HEK293 (cell line): ENCODE results near the gene GALNT9.
A peak's percentile ranks its signal among the peaks of the same experiment; 100 is the strongest.

Experiments
- CTCF ChIA-PET: fragments of 350-600 bp; formaldehyde crosslinking; extraction: SDS; loops from one replicate; lab custom pipeline; 2021; ENCODE audit warnings: antibody characterized with exemption; lab: Yijun Ruan, JAX
- POLR2A ChIA-PET: fragments of 300-600 bp; formaldehyde crosslinking; extraction: SDS; loops from one replicate; lab custom pipeline; 2020; ENCODE audit warnings: antibody characterized with exemption, inconsistent platforms; lab: Yijun Ruan, JAX
- H3K27ac ChIP-seq: fragments of 200-500 bp; sonication (Bioruptor generic); 2 replicates; pipeline ENCODE4 v1.5.1; 2014; ENCODE audit warnings: low read depth, low read length, control low read depth, inconsistent platforms; ENCODE audit errors: extremely low read depth
- H3K36me3 ChIP-seq, 2 experiments: fragments of 200-500 bp in 1 of 2; sonication (Bioruptor generic) in 1 of 2; 1 replicate in 1 of 2; 2 replicates in 1 of 2; pipeline ENCODE4 v1.5.1; 2014 to 2017; ENCODE audit warnings: inconsistent platforms in 2 of 2, low read length in 2 of 2; ENCODE audit not compliant: control insufficient read depth in 2 of 2, insufficient read depth in 1 of 2
- H3K4me1 ChIP-seq: fragments of 200-500 bp; sonication (Bioruptor generic); 2 replicates; pipeline ENCODE4 v1.5.1; 2014; ENCODE audit warnings: mild to moderate bottlenecking, low read length, inconsistent platforms; ENCODE audit not compliant: control insufficient read depth, insufficient read depth
- H3K4me3 ChIP-seq: 2 replicates; pipeline ENCODE4 v1.5.1; 2011; ENCODE audit warnings: low read depth, mild to moderate bottlenecking, control low read depth, low read length, moderate library complexity
- H3K9me3 ChIP-seq: fragments of 200-500 bp; sonication (Bioruptor generic); 2 replicates; pipeline ENCODE4 v1.5.1; 2014; ENCODE audit warnings: low read depth, low read length, inconsistent platforms; ENCODE audit not compliant: control insufficient read depth, insufficient read depth
- BCL6B ChIP-seq: fragments of 450-650 bp; formaldehyde crosslinking; IDR thresholded peaks from 2 replicates; pipeline ENCODE4 v1.5.1; 2017; ENCODE audit warnings: missing biosample characterization, missing genetic modification characterization
- EGR2 ChIP-seq: fragments of 450-650 bp; formaldehyde crosslinking; IDR thresholded peaks from 2 replicates; pipeline ENCODE4 v1.5.1; 2016; ENCODE audit warnings: low read depth, missing biosample characterization, missing genetic modification characterization
- GLIS1 ChIP-seq: fragments of 450-650 bp; formaldehyde crosslinking; IDR thresholded peaks from 2 replicates; pipeline ENCODE4 v1.5.1; 2016; ENCODE audit warnings: missing biosample characterization, missing genetic modification characterization
- SETDB1 ChIP-seq: IDR thresholded peaks from one replicate; pipeline ENCODE4 v1.6.1; 2017; ENCODE audit warnings: mild to moderate bottlenecking, low read length, moderate library complexity, mixed read lengths; ENCODE audit not compliant: insufficient read length
- ZBTB7A ChIP-seq: fragments of 450-650 bp; formaldehyde crosslinking; IDR thresholded peaks from 2 replicates; pipeline ENCODE4 v1.5.1; 2016; ENCODE audit warnings: low read depth, missing biosample characterization, missing genetic modification characterization
- ZFHX2 ChIP-seq: fragments of 450-650 bp; formaldehyde crosslinking; conservative IDR thresholded peaks from 2 replicates; pipeline ENCODE4 v1.5.1; 2016; ENCODE audit warnings: missing biosample characterization, missing genetic modification characterization
- ZNF335 ChIP-seq: fragments of 450-650 bp; formaldehyde crosslinking; conservative IDR thresholded peaks from 2 replicates; pipeline ENCODE4 v1.5.1; 2016; ENCODE audit warnings: missing biosample characterization, missing genetic modification characterization
- ZNF473 ChIP-seq: fragments of 450-650 bp; formaldehyde crosslinking; IDR thresholded peaks from 2 replicates; pipeline ENCODE4 v1.5.1; 2017; ENCODE audit warnings: missing biosample characterization, missing genetic modification characterization
- ZNF48 ChIP-seq: fragments of 450-650 bp; formaldehyde crosslinking; IDR thresholded peaks from 2 replicates; pipeline ENCODE4 v1.5.1; 2016; ENCODE audit warnings: missing biosample characterization, missing genetic modification characterization
- ZNF514 ChIP-seq: fragments of 450-650 bp; formaldehyde crosslinking; IDR thresholded peaks from 2 replicates; pipeline ENCODE4 v1.5.1; 2016; ENCODE audit warnings: missing biosample characterization, missing genetic modification characterization
- TF ChIP-seq, protein P1 (sequence below): fragments of 450-650 bp; formaldehyde crosslinking; IDR thresholded peaks from 2 replicates; pipeline ENCODE4 v1.5.1; 2016; ENCODE audit warnings: missing biosample characterization, missing genetic modification characterization
- TF ChIP-seq, protein P2 (sequence below): fragments of 450-650 bp; formaldehyde crosslinking; IDR thresholded peaks from 2 replicates; pipeline ENCODE4 v1.5.1; 2016; ENCODE audit warnings: missing biosample characterization, missing genetic modification characterization
- TF ChIP-seq, protein P3 (sequence below): IDR thresholded peaks from 2 replicates; pipeline ENCODE4 v1.6.1; 2011; ENCODE audit warnings: mild to moderate bottlenecking, low read depth, low read length, borderline replicate concordance
- TF ChIP-seq, protein P4 (sequence below): fragments of 450-650 bp; formaldehyde crosslinking; IDR thresholded peaks from 2 replicates; pipeline ENCODE4 v1.5.1; 2017; ENCODE audit warnings: missing biosample characterization, missing genetic modification characterization

Gene GALNT9

GRCh38 chr12:132335179-132335756 is 5.9 kb upstream of the GALNT9 start (continued):
- TF ChIP-seq, protein P1, sequence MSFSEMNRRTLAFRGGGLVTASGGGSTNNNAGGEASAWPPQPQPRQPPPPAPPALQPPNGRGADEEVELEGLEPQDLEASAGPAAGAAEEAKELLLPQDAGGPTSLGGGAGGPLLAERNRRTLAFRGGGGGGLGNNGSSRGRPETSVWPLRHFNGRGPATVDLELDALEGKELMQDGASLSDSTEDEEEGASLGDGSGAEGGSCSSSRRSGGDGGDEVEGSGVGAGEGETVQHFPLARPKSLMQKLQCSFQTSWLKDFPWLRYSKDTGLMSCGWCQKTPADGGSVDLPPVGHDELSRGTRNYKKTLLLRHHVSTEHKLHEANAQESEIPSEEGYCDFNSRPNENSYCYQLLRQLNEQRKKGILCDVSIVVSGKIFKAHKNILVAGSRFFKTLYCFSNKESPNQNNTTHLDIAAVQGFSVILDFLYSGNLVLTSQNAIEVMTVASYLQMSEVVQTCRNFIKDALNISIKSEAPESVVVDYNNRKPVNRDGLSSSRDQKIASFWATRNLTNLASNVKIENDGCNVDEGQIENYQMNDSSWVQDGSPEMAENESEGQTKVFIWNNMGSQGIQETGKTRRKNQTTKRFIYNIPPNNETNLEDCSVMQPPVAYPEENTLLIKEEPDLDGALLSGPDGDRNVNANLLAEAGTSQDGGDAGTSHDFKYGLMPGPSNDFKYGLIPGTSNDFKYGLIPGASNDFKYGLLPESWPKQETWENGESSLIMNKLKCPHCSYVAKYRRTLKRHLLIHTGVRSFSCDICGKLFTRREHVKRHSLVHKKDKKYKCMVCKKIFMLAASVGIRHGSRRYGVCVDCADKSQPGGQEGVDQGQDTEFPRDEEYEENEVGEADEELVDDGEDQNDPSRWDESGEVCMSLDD, result no peak
- TF ChIP-seq ZNF48 (tag by site-specific recombination), result no peak

GRCh38 chr12:132333766-132334165 is 4.4 kb upstream of the GALNT9 start:
- H3K9me3 ChIP-seq, result no peaks in the 10 kb centered on the region
- POLR2A ChIA-PET, result no interaction called here

GRCh38 chr12:132333273-132333672 is 3.9 kb upstream of the GALNT9 start:
- no peaks in the 10 kb centered on the region for H3K4me1 ChIP-seq
- CTCF ChIA-PET, result no interaction called here
- peak; percentile 80 for TF ChIP-seq ZFHX2
- TF ChIP-seq EGR2 (tag by site-specific recombination), result peak; percentile 62
- peak; percentile 45; the same call in 1 of the 2 replicates for TF ChIP-seq GLIS1
- no peak for TF ChIP-seq SETDB1
- no peak for TF ChIP-seq BCL6B
- TF ChIP-seq ZNF335 (tag by site-specific recombination), result no peak
- no peak for TF ChIP-seq ZBTB7A
- POLR2A ChIA-PET, result no interaction called here
- H3K36me3 ChIP-seq, result no peaks in the 10 kb centered on the region
- H3K4me3 ChIP-seq, result no peak overlapping the region
- H3K9me3 ChIP-seq, result no peaks in the 10 kb centered on the region
- no peak overlapping the region for H3K27ac ChIP-seq

More at GRCh38 chr12:132333766-132334165, 4.4 kb upstream of the GALNT9 start:
- CTCF ChIA-PET, result no interaction called here
- no peaks in the 10 kb centered on the region for H3K4me1 ChIP-seq
- TF ChIP-seq ZNF514 (tag by site-specific recombination), result no peak
- TF ChIP-seq, protein P2, sequence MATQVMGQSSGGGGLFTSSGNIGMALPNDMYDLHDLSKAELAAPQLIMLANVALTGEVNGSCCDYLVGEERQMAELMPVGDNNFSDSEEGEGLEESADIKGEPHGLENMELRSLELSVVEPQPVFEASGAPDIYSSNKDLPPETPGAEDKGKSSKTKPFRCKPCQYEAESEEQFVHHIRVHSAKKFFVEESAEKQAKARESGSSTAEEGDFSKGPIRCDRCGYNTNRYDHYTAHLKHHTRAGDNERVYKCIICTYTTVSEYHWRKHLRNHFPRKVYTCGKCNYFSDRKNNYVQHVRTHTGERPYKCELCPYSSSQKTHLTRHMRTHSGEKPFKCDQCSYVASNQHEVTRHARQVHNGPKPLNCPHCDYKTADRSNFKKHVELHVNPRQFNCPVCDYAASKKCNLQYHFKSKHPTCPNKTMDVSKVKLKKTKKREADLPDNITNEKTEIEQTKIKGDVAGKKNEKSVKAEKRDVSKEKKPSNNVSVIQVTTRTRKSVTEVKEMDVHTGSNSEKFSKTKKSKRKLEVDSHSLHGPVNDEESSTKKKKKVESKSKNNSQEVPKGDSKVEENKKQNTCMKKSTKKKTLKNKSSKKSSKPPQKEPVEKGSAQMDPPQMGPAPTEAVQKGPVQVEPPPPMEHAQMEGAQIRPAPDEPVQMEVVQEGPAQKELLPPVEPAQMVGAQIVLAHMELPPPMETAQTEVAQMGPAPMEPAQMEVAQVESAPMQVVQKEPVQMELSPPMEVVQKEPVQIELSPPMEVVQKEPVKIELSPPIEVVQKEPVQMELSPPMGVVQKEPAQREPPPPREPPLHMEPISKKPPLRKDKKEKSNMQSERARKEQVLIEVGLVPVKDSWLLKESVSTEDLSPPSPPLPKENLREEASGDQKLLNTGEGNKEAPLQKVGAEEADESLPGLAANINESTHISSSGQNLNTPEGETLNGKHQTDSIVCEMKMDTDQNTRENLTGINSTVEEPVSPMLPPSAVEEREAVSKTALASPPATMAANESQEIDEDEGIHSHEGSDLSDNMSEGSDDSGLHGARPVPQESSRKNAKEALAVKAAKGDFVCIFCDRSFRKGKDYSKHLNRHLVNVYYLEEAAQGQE (tag by site-specific recombination), result peak; percentile 42; the same call in 1 of the 2 replicates
- TF ChIP-seq, all 188 proteins: peak for 1
- H3K4me3 ChIP-seq, result no peak overlapping the region
- H3K27ac ChIP-seq, result no peak overlapping the region
- no peaks in the 10 kb centered on the region for H3K36me3 ChIP-seq

DNA sequence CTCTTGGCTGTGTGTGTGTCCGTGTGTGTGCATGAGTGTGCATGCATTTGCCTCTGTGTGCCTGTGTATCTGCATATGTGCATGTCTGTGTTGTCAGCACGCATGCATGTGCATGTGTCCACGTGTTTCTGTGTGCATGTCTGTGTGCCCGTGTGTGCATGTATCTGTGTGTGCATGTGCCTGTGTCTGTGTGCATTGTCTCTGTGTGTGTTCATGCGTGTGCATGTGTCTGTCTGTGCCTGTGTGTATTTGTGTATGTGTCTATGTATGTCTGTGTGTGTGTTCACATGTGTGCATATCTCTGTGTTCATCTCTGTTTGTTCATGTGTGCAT is 1.1 kb upstream of the GALNT9 start:
- POLR2A ChIA-PET, result no interaction called here

More for the DNA sequence above, 1.1 kb upstream of the GALNT9 start:
- TF ChIP-seq, protein P3, sequence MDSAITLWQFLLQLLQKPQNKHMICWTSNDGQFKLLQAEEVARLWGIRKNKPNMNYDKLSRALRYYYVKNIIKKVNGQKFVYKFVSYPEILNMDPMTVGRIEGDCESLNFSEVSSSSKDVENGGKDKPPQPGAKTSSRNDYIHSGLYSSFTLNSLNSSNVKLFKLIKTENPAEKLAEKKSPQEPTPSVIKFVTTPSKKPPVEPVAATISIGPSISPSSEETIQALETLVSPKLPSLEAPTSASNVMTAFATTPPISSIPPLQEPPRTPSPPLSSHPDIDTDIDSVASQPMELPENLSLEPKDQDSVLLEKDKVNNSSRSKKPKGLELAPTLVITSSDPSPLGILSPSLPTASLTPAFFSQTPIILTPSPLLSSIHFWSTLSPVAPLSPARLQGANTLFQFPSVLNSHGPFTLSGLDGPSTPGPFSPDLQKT, result no peak
- TF ChIP-seq, protein P4, sequence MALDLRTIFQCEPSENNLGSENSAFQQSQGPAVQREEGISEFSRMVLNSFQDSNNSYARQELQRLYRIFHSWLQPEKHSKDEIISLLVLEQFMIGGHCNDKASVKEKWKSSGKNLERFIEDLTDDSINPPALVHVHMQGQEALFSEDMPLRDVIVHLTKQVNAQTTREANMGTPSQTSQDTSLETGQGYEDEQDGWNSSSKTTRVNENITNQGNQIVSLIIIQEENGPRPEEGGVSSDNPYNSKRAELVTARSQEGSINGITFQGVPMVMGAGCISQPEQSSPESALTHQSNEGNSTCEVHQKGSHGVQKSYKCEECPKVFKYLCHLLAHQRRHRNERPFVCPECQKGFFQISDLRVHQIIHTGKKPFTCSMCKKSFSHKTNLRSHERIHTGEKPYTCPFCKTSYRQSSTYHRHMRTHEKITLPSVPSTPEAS (tag by site-specific recombination), result peak; percentile 92
- TF ChIP-seq ZNF473 (tag by site-specific recombination), result 0 out of 2 replicates have a peak, but pooled peaks have one; percentile 74
- Histone ChIP-seq H3K4me1 (no peaks in the 10 kb centered on the region), H3K36me3 (no peaks in the 10 kb centered on the region), H3K27ac (no peak overlapping the region), H3K4me3 (no peak overlapping the region), H3K9me3 (no peaks in the 10 kb centered on the region)
- CTCF ChIA-PET, result no interaction called here
